T-helper 2 cell treated with Interferon-gamma antibody and Interleukin-4, amounts not matched to agents 100 ng/mL and 5 ng/mL, for 36 hours (primary cell): ENCODE measurements around the gene PPIL6. TPM values are rescaled to one million over a fixed set of nuclear protein-coding genes. Genes with fewer than 3 reads are reported as not detected.

Experiments used
- intact Hi-C: fragments of 100-400 bp; cut with micrococcal nuclease; formaldehyde crosslinking; loops from one replicate; pipeline ENCODE4 v1.15.1; 2023
- total RNA-seq: library from RNA; stranded (reverse); gene quantifications from 2 replicates; pipeline ENCODE4 v1.2.3, GENCODE V29; 2022

The PPIL6 gene
- total RNA-seq, 1 donor from 2014 or later = 0.09 TPM

- intact Hi-C loops = loop anchor here (10.0 kb wide), 1 partner anchor 265 kb away; no protein-coding TSS in a partner anchor
Observed at GRCh38 chr6:109449795-109450673, 9.6 kb upstream of the PPIL6 start.

- intact Hi-C loops = loop anchor here (10.0 kb wide), 1 partner anchor 264 kb away; no protein-coding TSS in a partner anchor
Observed at GRCh38 chr6:109449064-109449794, 8.8 kb upstream of the PPIL6 start.

GRCh38 chr6:109448615-109449014, 8.2 kb upstream of the PPIL6 start:
- intact Hi-C loops = loop anchor here (10.0 kb wide), 1 partner anchor 264 kb away; no protein-coding TSS in a partner anchor

GRCh38 chr6:109447878-109448555, 7.6 kb upstream of the PPIL6 start:
- intact Hi-C loops = loop anchor here (10.0 kb wide), 1 partner anchor 263 kb away; no protein-coding TSS in a partner anchor

GRCh38 chr6:109447087-109447486, 6.7 kb upstream of the PPIL6 start:
- intact Hi-C loops = loop anchor here (10.0 kb wide), 1 partner anchor 262 kb away; no protein-coding TSS in a partner anchor

GRCh38 chr6:109446541-109446940, 6.1 kb upstream of the PPIL6 start:
- intact Hi-C loops = loop anchor here (10.0 kb wide), 1 partner anchor 262 kb away; no protein-coding TSS in a partner anchor

- intact Hi-C loops = loop anchor here (10.0 kb wide), 1 partner anchor 261 kb away; no protein-coding TSS in a partner anchor
Observed at GRCh38 chr6:109446072-109446471, 5.6 kb upstream of the PPIL6 start.

GRCh38 chr6:109445382-109445781, 5.0 kb upstream of the PPIL6 start:
- intact Hi-C loops = loop anchor here (10.0 kb wide), 1 partner anchor 261 kb away; no protein-coding TSS in a partner anchor

GRCh38 chr6:109443425-109443950, 3.1 kb upstream of the PPIL6 start:
- intact Hi-C loops = loop anchor here (10.0 kb wide), 1 partner anchor 259 kb away; no protein-coding TSS in a partner anchor

GRCh38 chr6:109442393-109442924, 2.0 kb upstream of the PPIL6 start:
- intact Hi-C loops = loop anchor here (10.0 kb wide), 1 partner anchor 258 kb away; no protein-coding TSS in a partner anchor

- intact Hi-C loops = loop anchor here (1.0 to 10.0 kb wide), 2 partner anchors 13 to 256 kb away; no protein-coding TSS in a partner anchor
Observed at GRCh38 chr6:109441069-109441816, 815 bp upstream of the PPIL6 start.

GRCh38 chr6:109436041-109436440, 4.4 kb downstream of the PPIL6 start:
- intact Hi-C loops = no loop called here

- intact Hi-C loops = no loop called here
Observed at GRCh38 chr6:109434456-109434855, 6.0 kb downstream of the PPIL6 start.

GRCh38 chr6:109429496-109429895, 10.9 kb downstream of the PPIL6 start:
- intact Hi-C loops = no loop called here

GRCh38 chr6:109428889-109429477, 11.4 kb downstream of the PPIL6 start:
- intact Hi-C loops = no loop called here

GRCh38 chr6:109424946-109425345, 15.5 kb downstream of the PPIL6 start:
- intact Hi-C loops = no loop called here

GRCh38 chr6:109421184-109421583, 19.2 kb downstream of the PPIL6 start:
- intact Hi-C loops = no loop called here

GRCh38 chr6:109420751-109421150, 19.7 kb downstream of the PPIL6 start:
- intact Hi-C loops = no loop called here

GRCh38 chr6:109417646-109418045, 22.8 kb downstream of the PPIL6 start:
- intact Hi-C loops = no loop called here
